GM21381 (cell line): ENCODE data around the gene VPS41.
"Not testable (repeated sequence)": the region's sequence is repeated elsewhere in the genome, so short reads cannot be mapped to it uniquely, and the experiment has no call there.

ENCODE experiments used
- ATAC-seq: cut with Tn5 transposase; IDR thresholded peaks from one replicate; pipeline ENCODE4 v1.9.1; 2021; ENCODE audit warnings: mild to moderate bottlenecking, moderate library complexity; ENCODE audit not compliant: unreplicated experiment

VPS41 gene

DNA sequence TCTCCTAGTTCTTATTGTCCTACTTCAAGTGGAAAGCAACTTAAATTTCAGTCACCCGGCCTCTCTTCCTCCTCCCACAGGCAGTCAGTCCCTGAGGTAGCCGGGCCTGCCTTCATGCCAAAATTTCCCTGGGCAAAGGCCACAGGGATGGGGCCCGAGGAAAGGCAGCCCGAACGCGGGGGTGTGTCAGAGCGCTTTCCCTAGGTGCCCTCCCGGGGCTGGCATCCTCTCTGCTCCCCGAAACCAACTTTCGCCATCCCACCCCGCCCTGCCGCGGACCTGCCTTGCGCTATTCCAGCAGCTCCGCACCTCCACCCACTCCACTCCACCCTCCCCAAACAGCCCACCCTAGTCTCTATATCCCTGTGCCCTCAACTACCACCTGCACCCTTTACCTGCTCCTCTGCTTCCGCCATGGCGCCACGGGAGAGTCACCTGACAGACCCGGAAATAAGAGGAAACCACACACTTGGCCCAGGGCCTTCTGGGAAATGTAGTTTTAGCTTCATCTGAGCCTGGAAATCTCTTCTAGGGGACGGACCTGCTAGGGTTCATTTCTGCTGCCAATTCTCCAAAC lies at the start of gene VPS41:
Gene VPS41 (minus strand): TSS at position 433 of the 577 bp plus-strand sequence. CDS start 17 bp downstream, at position 416.
- peak; percentile 99 for ATAC-seq

DNA sequence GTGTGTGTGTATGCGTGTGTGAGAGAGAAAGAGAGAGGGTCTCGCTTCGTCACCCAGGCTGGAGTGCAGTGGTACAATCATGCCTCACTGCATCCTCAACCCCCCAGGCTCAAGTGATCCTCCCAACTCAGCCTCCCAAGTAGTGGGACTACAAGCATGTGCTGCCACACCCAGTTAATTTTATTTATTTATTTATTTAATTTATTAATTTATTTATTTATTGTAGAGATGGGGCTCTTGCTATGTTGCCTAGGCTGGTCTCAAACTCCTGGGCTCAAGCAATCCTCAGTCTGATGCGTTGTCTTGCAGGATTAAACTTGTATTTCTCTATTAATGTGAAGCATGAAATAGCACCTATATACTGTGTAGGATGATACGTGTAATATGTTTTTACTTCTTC lies 46.9 kb upstream of the VPS41 start:
- no peak for ATAC-seq

DNA sequence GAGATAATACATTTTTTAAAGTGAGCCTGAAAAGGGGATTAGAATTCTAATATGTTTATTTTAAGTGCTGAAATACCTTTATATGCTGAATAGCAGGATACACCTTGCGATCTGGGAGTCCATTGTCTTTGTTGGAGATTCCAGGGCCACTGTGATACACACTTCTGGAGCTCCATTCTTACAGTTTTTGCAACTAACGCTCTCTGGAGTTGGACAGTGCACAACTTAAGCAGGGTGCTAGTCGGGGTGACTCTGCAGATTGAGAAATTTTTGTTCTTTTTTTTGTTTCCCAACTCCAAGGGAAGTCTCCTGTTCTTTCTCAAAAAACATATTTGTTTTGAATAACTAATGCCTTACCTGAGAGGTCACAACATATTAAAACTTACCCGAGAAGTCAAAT lies 45.0 kb upstream of the VPS41 start:
- ATAC-seq = no peak

DNA sequence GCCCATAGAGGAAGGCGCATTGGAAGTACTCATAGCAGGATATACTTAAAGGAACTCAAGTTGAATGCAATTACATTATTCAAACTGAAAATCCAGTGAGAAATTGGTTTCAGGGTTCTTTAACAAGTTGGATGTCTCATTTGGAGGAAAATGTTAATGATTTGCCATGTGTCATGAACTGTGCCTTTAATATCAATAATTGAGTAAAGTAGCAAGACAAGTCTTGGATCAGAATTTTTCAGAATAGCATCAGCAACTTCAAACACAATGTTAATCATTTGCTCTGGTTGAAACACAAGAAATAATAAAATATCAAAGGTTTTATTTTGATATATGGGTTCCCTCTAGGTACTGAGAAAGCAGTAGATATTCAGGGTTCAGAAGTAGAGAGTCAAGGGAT lies 44.2 kb upstream of the VPS41 start:
- no peak for ATAC-seq

DNA sequence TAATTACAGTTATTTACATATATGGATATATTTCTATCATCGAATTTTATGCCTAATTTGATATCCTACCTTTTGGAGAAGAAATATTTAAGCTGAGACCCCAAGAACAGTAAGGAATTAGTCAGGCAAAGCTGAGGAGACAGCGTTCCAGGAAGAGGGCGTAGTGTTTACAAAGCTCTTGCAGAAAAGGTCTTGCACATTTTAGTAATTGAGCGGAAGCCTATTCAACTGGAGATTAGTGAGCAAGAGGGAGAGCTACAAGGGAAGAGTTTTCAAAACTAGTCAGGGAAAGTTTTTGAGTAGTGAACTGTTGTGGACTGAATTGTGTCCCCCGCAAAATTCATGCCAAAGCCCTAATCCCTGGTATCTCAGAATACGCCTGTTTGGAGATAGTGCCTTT lies 42.2 kb upstream of the VPS41 start:
- no peak for ATAC-seq

DNA sequence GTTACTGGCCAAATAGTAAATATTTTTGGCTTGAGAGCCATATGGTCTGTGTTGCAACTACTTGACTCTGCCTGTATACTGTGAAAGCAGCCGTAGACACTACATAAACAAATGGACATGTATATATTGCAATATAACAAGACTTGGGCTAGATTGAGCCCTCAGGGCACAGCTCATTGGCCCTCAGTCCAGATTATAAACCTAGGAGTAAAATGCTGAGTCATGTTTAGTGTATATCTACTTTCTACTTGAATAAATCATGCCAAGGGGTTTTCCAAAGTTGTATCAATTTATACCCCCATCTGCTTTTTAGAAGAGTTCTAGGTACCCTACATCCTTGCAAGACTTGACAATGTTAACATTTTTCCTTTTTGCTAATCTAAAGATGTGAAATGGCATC lies 41.3 kb upstream of the VPS41 start:
- no peak for ATAC-seq

DNA sequence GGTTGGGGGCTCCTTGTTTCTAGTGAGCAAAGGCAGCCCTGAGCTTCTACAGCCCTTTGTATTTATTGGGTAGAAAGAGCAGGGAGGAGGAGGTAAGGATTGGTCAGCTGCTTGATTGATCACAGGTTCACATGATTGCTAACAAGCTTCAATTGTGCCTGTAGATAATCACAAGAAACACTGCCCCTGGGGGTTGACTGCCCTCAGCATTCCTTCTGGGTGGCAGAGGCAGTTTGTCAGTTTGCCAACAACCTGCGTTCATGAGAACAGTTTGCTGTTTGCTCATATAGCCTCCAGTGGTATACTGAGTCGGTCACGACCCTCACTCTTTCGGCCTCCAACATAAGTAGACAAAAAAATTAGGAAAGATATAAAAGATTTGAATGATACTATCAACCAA lies 38.5 kb upstream of the VPS41 start:
- ATAC-seq = not testable (repeated sequence)

DNA sequence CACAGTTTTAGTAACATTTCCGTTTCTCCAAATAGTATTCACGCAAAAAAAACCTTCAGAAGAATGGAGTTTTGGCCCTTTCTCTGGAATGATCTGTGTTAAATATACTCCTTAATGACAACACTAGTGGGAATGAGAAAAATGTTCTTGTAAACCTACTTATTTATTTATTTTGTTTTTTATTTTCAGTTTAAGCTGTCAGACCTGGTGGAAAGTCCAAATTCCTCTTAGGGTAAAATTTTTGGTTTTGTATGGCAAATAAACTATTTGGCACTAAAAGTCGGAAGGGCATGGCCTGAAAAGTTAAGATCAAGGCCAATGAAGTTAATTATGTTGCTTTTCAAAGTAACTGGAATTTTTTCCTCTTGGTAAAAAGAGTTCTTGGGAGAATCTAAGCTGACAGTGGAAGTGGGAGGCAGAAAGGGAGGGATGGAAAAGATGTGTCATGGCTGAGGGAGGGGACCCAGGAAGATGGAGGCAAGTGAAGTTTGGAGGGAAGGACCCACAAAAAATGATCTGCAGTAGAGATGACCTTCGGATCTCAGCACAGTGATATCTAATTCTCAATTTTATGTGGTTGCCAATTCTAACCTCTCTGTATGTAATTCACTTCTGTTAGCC lies 33.5 kb upstream of the VPS41 start:
- no peak for ATAC-seq

DNA sequence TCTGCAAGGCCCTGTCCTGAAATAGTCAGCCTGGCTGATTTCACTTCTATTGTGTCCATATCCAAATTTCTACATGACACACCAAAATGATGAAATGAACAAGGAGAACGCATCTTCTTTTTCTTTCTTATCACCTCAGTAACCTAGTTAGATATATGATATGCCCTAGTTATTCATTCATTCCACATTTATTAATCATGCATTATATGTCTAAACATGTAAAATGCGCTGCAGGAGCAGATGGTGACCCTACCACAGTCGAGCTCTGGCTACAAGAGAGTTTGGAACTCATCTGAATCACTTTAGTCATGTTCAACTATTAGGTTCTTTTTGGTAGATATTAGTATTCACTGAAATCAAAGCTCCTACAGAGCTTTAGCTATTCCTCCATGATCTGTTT lies 31.8 kb upstream of the VPS41 start:
- no peak for ATAC-seq

DNA sequence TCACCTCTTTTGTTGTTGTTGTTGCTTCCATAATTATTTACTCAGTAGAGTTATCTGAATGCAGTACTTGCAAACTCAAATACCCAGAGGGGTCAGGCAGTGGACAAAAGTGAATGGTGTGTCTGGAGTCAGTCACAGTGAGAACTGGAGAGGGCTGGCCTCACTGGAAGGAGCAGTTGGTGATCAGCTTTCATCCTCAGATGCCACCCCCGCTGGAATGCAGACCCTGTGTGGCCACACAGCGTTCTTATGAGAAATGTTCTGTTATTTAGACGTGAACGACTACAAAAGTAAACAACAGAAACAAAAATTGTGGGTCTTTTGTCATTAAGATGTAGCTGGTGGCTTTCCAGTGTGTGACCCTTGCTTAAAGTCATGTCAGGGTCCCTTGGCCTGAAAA lies 29.6 kb upstream of the VPS41 start:
- no peak for ATAC-seq

DNA sequence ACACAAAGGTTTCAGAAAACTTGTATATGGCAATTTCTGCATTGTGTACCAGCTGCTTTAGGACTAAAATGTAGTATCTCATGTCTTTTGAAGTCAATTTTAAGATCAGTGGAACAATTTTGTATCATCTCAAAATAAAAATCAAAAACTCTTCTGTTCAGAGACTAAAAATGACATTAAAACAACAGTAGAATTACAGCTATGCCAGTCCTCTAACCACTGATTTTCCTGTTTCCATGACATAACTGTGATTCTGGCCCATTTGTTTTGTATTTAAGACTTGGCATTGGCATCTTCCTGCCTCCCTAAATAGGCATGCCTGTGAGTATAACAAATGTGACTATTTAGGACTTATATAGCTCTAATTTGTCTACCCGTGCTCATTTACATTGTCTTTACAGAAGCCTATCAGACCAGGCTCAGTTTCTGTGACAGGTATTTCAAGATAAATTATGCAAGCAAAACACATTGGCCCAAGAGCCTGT lies 29.1 kb upstream of the VPS41 start:
- no peak for ATAC-seq

DNA sequence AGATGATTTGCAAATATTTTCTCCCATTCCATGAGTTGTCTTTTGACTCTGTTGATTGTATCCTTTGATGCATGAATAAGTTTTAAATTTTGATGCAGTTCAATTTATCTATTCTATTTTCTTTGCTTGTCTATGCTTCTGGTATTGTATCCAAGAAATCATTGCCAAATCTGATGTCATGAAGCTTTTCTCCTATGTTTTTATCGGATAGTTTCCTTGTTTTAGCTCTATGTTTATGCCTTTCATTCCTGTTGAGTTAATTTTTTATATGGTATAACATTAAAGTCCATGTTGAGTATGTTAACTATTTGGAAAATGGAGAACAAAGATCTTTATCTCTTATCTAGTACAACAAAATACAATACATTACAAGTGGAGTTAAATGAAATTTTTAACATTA lies 27.6 kb upstream of the VPS41 start:
- ATAC-seq = no peak

DNA sequence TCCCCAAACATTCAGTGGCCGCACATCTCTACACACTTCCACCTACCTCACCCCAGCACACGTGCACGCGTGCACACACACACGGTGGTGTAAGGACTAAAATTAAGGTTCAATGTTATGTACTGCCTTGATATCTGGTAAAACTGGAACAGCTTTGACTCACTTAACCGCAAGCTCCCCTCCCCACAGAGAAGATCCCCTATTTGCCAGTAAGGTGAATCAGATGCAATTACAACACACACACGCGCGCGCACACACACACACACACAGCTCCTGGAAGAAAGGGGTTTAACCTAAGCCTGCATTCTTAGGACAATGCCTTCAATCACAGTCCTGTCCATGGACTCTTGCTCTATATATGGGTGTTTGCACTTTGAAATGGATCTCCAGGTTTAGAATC lies 25.5 kb upstream of the VPS41 start:
- ATAC-seq = no peak

DNA sequence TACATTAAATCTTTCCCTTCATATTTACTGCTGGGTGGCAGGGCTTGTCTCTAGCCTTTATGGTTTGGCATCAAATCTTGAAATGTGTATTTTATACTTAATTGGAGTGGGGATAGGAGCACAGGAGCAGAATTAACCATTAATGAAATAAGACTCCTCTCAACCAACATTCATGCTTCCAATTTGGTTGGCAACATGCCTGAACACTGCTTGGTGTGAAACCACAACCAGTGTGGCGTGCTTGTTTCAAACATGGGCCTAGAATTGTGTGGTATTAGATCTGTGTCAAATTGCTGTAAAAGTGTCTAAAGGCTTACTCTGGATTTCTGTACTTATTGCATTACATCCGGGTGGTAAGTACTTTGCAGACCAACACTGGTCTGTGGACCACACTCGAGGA lies 25.1 kb upstream of the VPS41 start:
- ATAC-seq = no peak

DNA sequence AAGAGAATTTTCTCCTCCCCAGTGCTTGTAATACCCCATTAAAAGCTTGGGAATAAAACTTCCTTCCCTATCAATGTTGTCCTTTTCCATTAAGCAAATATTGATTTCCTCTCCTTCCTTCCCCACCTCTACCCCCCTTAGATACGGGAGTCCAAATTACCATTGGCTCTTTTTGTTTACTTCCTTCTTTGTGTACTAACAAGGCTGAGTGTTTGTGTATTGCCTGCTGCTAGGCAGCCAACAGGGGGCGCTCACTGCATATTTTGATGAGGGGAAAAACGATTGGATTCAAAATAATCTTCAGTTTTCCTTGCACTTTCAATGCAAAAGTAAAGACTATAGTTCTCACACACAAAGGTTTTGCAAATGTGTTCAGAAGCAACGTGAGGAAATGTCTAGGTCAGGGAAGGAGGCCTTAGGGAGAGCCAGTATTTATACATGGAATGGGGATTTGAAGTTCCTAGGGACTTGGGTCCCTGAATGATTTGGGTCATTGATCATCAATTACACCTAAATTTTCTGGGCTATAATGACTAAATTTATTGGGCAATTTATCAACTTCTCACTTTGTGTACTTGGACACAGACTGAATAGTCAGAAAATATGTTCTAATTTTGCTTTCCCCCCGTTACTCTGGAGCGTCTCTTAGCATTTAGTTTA lies 23.6 kb upstream of the VPS41 start:
- peak; percentile 76 for ATAC-seq

DNA sequence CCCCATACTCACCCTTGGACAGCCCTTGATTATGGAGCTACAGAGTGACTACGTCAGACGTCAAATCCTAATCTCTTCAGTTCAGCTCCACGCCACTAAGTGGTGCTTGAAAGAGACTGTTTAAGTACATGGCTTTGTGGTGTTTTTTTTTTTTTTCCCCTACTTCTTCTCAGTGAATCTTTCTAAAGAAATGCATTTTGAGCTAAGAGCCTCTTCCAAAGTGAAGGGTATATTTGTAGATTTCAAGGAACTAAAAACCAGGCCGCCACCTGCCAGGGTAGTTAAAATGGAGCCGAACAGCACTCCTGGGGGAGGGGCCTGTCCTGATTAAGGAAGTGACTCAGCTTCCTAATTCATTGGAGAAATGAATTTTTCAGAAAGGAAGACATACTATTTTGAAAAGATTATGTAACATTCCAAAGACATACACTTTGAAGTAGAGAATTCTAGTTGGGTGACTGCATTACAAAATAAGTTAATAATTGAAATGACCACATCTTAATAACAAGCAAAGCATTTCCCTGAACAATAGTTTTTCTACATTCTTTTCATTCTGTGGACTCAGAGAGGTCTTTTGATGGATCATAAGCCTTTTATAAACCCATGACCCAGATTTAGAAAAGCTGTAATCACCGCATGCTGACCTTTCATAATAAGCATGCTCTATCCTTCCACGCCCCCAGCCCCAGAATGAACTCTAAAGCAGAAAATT lies 20.6 kb upstream of the VPS41 start:
- ATAC-seq = no peak

DNA sequence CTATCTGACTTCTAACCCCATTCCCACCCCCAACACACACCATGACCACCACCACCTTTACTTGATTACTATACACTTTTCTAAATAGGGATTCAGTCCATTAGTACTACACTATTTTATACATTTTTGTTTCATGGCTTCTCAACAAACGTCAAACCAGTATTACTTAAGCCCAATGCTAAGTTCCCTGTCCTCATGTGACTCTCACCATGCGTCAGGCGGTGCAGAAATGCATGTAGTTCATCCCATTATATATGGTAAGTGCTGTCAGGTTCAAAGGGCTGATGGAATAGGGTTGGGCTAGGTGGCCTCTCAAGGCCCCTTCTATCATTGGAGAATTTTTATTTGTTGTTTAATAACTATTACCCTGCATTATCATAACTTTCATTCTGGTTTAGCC lies 19.5 kb upstream of the VPS41 start:
- ATAC-seq = no peak

DNA sequence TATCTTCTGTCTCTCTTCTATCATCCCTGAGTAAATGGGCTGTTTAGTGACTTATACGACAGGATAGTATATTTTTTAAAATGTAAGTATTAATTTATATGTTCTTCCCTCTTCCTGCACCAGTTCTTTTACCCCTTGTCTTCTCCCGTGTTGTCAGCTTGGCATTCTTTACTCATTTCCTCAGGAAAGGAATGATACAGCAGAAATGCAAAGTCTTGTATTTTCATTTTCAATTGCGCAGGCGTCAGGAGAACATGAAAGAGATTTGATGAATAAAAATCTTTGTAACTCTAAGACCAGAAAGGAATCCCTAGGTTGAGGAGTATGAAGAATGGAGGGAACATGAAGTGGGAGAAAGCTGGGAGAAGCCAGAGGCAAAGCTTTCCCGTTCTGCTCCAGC lies 18.8 kb upstream of the VPS41 start:
- no peak for ATAC-seq

DNA sequence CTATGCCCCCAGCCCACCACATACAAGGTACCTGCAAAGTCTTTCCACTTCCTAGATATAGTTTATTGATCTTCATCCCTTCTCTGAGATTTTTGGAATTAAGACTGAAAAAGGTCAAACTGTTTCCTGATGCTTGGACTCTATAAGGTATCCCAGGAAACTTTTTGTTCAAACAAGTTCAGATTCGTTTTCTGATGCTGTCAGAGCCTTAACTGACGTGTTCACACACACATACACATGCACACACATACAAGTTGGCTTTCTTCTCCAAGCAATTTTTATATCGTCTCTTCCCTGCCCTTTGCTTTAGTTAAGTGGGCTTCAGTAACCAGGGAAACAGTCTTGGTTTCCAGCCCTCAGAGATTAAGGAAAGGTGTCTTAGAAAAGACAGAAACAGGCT lies 11.7 kb upstream of the VPS41 start:
- ATAC-seq = no peak

DNA sequence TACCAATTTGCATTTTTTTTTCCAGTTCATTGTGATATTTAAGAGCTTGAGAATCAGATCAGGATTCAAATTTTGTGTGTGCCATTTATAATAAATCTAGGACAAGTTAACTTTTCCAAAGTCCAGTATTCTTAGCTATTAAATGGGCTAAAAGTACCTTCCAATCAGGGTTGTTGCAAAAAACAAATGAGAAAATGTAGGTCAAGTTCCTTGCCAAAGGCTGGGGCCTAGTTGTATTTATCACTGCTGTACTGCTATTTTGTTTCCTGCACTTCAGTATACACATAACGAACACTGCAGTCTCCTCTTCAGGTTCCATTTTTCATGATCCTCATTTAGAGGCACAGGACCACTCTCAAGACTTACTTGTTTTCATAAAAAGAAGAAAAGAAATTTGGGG lies 7.4 kb upstream of the VPS41 start:
- ATAC-seq = no peak

DNA sequence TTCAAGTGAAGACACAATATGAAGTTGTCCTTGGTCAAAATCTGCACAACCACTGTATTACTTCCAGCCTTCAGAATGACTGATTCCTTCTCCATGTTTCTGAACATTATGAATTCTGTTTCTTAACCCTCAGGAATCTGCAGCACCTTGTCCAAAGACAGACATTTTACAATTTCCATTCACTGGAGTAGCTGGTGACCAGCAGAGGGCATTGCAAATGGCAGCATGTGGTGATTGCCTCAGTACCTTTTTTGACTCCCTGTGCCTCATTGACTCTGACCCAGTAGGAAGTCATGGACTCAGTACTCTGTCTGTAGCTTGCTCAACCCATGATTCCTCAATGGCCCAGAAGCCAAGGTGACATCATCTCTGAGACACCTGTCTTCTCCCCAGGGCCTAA lies 879 bp upstream of the VPS41 start:
- no peak for ATAC-seq

DNA sequence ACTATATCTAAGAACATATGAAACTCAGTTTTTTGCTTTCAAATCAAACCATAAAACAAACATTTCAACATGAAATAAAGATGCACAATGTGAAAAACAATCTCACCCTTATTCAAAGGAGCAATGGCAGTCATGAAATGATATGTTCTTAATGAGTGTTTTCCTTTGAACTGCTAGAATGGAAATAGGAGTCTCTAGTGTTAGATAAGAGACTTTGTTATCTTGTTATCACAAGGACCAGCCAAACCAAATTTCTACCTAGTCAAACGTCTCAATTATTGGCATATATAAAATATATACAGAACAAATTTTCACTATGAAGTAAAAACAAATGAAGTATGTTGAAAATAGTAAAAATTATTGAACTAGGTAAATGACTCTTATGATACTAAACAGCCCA lies 1.2 kb downstream of the VPS41 start:
- no peak for ATAC-seq
